NCI-H226 (cell line): ENCODE results near the gene DNAJC13.

Source experiments
- DNase-seq: peaks from one replicate; pipeline ENCODE4 v3.0.0-alpha.2; 2015

DNAJC13 gene

DNA sequence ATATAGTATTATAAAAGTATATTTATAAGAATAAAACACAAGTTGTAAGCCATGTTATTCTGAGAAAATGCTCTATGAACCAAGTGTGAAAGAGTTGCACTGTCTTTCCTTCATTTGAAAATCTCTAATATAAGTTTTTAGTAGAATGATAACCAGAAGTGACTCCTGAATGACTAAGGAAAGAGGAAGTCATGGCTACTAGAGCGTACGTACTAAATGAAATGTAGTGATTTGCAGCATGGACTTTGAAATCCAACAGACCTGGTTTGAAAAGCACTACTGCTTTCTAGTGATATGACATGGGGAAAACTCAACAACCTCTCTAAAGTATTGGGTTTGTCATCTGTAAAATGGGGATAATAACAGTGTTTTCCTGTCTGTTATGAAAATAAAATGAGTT is 10.3 kb upstream of the DNAJC13 start:
- no peak for DNase-seq

DNA sequence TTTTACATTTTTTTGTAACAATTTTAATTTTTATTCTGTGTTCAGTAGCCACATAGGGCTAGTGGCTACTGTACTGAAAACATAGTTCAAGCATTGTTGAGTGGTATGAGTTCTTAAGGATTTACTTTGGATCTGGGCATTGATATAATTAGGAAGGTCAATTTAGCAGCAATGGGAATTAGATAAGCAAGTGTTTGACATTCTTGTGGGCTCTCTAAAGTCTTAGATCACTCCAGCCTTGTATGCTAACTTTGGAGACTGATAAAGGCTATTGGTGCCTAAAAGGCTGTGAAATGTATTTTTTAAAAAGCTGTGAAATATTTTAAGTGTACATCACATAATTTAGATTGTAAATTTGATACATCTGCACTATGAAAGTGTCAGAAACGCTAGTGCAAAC is 2.5 kb upstream of the DNAJC13 start:
- no peak for DNase-seq

DNA sequence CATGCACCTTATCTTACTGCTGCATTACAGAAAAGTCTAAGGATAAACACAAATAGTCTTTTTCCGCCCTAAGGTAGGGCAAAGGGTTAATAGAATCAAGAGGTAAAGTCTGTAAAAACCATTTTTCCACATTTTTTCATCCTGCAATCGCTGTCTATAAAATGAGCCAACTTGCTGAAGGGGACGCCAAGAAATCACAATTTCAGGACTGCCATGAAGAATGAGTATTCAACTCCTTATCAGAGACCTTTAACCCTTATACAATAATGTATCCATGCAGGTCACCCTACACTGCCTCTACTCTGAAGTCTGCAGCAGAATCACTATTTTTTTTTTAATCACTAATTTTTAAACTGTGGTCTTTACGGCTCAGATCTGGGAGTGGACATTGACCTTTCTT is 1.1 kb upstream of the DNAJC13 start:
- no peak for DNase-seq

DNA sequence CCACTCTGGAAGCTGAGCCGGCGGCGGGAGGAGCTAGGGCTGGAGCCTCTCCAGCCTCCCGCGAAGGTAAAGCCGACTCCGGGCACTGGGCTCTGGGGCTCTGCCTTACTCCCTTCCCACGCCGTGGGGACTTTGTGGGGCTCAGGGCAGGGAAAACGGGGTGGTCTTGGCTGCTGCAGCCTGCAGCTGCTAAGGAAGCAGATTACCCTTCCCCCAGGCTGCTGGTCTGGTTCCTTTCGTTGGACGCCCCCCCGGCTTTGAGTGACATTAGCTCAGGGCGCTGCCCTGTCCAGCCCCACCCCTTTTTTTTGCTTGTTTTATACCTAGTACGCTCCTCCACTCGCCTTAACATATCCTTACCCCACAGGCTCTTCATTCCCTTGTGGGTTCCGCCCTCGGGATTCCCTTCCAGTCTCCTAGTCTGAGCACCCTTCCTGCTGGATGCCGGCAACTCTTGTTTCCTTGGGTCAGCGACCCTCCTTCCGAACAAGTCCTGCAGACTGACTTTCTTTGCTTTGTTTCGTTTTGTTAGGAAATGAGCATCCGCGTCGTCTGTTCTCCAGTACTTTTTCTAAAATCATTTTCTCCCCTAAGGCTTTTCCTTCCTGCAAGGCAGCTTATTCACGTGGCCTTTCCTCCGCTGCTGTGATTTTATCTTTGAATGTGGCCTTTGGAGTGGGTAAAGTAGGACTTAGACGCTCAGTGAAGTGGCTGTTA is 551 bp downstream of the DNAJC13 start:
- DNase-seq = peak; percentile 63

DNA sequence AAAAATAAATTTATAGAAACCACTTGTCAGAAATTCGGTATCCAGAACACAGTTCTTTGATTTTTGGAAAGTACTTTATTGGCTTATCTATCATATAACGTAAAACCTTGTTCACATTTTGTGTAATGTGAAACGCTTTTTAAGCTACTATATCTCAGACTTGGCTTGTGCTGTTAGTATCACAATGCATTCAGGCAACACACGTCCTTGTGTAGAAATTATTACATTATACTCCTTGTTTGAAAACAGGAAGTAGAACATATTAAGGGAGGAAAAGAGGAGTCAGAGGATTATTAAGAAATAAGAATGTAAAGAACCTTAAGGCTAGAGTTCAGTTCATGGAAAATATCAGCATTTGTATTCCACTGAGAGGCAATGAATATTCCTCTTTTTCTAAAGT is 1.6 kb downstream of the DNAJC13 start:
- DNase-seq = no peak

DNA sequence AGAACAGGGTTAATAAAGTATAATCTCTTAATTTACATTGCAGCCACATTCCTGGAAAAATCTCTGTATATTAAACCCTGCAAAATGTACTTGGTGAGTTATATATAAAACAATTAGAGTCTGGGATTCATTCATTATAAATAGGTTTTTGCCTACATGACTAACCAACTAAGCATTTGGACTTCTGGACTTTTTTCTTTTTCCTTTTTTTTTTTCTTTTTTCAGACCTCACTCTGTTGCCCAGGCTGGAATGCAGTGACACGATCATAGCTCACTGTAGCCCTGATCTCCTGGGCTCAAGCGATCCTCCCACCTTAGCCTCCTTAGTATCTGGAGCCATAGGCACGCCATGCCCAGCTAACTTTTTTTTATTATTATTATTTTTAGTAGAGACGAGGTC is 4.5 kb downstream of the DNAJC13 start:
- DNase-seq = peak; percentile 2

DNA sequence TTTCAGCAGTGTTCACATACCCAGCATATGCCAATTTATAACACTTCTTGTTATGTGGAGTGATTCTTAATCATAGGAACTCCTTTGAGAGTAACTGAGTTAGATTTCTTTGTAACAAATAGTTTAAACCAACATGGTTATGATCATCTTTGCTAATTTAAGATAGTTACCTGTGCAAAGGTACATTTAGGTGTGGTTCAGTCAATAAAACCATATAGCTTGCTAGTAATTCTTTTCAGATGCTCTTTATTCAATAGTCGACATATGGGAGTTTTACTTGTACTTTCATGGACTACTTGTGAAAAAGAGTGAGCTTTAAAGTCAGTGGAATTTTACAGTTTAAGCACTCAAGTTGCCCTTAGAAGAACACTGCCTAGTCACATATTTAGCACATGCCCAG is 5.2 kb downstream of the DNAJC13 start:
- DNase-seq = no peak

DNA sequence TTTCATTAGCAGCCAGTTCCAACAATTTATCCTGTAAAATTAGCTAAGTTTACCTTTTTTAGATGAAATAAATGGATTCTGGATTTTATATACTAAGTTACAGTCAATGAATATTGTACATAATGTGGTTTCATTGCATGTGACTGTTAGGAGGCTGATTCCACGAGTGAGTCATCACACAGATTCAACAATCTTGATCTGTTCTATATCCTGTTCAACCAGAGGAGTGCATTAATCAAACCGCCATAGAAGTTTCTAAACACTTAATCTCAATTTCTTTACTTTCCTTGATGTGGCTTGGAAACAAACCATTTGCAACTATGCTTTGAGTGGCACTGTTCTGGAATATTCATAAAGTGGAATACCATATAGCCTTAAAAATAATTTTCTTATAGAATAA is 15.3 kb downstream of the DNAJC13 start:
- DNase-seq = peak; percentile 67

DNA sequence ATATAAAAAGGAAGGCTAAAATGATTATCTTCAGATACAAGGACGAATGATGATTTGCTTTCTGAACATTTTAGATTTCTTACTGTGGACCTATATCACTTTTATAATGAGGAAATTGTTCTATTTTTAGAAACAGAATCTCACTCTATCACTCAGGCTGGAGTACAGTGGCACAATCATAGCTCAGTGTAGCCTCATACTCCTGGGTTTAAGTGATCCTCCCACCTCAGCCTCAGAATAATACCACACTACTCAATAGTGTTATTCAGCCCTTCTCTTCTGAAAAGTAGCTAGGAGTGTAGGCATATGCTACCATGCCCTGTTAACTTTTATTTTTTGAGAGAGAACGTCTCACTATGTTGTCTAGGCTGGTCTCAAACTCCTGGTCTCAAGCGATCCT is 15.8 kb downstream of the DNAJC13 start:
- no peak for DNase-seq

DNA sequence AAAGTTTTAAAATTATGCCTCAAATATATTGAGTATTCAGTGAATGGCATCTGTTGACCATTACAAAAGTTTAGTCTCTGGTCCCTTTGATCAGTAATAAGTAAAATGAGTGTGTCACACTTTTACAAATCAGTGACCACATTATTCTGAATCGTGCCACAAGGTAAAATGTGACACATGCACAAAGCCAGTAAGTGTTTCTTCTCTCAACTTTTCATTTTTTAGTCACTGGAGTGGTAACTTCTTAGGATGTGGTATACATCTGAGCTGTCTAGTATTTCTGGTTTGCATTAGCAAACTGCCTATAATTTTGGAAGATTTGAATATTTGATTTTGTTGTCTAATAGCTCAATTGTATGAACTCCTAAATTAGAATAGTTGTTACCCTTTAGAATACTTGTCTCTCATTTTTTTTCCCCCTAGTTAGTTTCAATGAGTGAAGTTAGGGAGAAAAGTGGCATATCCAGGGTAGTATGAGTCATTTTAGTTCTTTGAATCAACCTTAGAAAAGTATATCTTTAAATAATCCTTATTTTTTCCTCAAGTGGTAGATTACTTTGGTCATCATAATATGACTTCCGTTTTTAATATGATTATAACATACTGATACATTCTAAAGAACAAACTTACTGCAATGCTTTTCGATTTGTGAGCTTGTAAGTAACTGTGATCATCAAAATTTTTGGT is 18.1 kb downstream of the DNAJC13 start:
- DNase-seq = no peak

DNA sequence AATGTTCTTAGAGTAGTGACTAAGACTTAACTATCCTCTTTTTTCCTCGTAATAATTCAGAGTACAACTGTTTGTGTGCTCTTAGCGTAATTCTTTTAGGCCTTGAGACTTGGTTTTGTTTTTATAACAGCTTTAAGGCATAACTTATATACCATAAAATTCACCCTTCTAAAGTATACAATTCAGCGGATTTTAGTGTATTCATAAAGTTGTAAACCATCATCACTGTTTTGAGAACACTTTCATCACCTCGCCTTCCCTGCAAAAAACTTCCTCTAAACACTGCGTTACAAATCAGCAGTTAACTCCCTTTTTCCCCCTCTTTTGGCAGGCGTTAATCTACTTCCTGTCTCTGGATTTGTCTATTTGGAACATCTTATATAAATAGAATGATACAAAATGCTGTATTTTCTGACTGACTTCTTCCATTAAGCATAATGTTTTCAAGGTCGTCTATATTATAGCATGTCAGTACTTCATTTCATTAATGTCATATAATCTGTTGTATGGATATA is 18.7 kb downstream of the DNAJC13 start:
- no peak for DNase-seq

DNA sequence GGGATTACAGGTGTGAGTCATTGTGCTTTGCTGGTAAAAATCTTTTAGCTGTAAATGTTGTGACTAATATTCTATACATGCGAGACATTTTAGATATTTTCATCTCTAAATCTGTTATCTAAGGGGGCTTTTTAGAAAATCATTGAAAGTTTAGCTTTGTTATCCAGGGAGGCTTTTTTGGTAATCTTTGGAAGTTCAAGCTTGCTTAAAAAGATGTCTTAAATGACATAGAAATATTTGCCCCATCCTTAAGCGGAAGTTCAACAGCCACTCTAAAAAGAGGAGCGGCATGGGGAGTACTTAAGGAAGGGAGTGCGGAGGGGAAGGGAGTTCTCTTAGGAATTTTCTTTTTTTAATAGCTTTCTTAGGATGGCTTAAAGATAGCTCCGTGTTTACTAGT is 26.1 kb downstream of the DNAJC13 start:
- DNase-seq = peak; percentile 15

DNA sequence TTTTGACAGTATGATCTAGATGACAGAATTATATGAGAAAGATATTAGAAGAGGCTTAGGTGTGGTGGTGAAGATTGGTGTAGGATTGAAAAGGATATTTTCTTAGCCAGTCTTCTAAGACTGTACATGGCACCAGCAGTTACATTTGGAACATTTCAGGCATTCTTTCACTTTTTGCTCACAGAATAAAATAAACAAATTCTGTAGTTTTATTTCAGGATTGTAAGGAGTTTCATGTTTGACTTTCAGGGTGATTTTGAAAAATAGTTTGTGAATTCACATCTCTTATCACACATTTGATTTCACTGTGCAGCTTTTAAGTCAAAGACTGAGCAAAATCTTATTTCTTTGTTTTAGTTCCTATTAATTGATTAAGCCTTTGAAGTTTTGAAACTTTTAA is 27.1 kb downstream of the DNAJC13 start:
- DNase-seq = no peak

DNA sequence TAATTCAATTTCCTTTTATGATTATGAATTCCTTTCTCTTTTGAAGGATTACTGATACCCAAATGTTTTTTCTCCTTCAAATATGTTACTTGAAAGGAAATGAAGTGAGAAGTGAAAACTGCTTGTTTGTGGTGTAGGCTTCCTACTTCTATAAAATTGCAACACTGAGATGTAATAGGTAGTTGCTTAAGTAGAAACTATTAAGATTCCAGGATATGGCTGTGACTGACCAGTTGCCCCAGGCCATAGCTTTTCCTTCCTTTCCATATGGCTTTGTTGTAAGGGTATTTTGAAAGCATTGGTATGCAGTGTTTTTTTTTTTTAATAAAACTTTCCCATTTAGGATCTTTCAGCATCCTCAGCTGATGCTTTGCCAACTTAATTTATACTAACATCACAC is 28.5 kb downstream of the DNAJC13 start:
- DNase-seq = peak; percentile 50

DNA sequence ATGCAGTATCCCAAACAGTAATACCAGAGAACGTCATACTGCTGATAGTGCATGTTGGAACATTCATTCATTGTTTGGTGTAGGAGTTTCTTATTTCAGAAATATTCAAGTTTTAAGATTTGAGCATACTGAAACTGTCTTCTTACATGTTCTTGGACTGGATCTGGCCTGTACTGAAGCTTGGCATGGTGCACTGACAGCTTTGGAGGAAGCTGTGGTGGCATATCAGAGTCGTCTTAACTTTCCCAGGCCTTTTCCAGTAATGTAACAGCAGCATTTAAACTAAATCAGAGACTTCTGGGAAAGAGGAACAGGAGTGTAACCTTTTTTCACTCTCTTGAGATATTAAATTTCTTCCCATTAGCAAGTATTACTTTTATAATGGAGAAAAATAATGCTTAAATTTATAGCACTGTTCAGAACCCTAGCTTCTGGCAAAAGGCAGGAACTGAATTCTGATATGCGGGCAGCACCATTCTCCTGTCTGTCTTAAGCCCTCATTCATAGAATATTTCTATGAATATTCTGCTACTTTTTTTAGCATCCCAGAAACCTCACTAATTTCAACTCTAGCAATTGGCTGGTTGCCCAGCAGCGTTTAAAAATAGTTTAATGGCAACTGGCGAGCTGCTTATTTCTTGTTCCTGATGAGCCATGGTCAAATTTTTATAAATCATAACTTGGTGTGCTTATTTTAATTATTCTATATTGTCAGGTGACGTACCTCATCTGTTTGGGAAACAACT is 31.1 kb downstream of the DNAJC13 start:
- DNase-seq = no peak

DNA sequence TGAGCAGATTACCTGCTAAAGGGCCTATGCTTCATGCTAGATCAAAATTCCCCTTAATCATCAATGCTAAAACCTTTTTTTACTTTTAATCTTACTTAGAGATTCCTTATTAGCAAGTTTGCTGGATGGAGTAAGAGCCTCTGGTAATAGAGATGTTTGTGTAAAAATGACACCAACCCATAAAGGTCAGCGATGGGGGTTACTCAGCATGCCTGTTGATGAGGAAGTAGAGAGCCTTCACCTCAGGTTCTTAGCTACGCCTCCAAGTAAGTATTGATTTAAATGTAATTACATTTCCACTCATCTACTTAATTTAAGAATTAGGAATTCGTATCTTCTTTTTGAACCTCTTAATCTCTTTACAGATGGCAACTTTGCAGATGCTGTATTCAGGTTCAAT is 38.8 kb downstream of the DNAJC13 start:
- no peak for DNase-seq

DNA sequence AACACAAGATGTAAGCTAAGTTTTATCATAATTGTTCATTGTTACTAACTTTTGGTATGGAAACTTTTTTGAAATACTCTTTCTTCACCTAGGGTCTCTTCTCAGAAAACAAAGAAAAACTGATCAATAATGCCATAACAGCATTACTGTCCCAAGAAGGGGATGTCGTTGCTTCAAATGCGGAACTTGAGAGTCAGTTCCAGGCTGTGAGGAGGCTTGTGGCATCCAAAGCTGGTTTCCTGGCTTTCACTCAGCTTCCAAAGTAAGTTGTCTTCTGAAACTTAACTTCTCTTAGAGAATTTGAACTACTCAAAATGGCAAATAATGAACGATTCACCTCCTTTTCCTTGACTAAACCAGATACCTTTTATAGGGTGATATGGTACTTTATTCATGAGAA is 39.3 kb downstream of the DNAJC13 start:
- DNase-seq = no peak

DNA sequence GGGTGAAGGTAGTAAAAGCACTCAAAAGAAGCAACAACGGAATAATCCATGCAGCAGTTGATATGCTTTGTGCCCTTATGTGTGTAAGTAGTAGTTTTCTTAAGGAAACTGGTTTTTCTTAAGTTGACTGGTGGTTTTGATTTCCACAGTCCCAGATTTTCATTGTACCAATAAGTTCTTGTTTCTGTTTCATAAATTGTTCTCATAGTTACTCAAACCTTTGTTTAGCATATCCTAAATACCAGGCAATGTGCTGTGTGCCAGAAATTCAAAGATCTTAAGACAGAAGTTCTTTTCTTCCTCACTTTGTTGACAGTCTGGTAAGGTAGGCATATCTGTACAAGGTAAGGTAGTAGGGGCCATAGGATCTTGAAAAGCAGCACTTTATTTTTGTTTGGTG is 40.0 kb downstream of the DNAJC13 start:
- no peak for DNase-seq

DNA sequence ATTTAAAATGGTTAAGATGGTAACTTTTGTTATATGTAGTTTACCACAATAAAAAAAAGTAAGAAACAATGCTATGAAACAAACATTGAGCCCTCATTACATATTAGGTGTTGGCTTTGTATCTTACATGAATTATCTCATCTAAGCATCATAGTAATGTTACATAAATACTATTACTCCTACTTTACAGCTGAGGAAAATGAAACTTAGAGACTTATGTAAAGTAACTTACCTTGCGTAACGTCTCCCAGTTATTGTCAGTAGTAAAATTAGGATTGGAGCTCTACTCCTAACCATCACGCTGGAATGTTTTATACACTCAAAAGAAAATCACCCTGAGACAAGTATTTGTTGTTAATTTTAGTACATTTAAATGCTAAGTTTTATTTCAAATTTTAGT is 42.2 kb downstream of the DNAJC13 start:
- DNase-seq = no peak

DNA sequence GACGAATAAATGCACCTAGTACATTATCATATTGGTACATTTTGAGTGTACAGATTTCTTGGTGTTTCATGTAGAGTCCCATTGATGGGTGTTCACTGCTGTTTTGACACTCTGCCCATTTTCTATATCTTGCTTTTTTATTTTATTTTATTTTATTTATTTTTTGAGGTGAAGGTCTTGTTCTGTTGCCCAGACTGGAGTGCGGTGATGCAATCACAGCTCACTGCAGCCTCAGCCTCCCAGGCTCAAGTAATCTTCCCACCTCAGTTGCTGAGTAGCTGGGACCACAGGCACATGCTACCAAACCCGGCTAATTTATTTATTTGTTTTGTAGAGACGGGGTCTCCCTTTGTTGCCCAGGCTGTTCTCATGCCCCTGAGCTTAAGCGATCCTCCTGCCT is 44.2 kb downstream of the DNAJC13 start:
- no peak for DNase-seq

DNA sequence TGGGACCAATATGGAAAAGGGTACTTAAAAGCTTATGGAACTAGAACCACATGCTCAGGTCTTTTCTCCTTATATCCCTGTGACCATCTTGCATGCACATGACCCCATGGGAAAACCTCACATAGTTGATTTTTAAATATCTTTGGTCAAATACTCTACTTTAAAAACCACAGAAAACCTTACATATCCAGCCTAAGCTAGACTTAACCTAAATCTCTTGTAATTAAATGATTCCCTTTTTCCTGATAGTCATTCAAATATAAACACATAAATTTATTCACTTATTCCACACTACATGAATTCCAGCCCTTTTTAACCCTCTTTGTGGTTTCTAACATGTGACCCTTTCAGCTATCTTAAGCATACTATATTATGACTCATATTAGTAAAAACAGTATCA is 46.8 kb downstream of the DNAJC13 start:
- DNase-seq = no peak

DNA sequence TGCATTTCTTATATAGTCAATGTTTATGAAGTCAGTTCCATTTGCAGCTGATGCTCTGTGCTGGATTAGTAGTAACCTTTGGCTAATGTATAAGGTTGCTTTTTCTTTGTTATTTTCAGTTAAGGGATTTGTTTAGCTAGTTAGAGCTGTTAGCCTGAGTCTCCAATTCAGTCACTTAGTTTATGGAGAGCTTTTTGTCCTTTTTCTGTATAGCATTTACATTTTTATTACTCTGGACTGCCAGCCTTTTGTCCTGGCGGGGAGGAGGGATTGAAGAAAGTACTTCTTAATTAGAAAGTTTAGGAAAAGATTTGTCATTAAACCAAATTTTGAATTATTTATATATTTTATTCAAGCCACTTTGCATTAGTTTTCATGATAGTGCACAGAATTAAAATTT is 52.0 kb downstream of the DNAJC13 start:
- DNase-seq = no peak

DNA sequence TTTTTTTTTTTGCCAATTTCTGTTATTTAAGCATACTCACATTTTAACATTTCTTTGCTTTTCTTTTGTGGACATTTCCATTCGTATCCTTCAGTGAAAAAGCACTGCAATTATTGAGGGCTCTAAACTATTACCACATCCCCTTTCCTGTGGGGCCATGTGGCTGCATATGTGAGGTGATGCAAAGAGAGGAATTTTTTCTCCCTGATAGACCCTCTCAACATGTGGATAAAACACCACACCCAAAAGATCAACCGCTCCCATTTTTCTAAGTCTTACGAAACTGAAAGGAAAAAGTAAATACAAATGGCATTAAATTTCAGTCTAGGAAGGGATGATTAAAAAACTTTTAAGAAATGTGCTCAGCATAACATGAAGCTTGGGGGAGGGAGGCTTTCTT is 68.8 kb downstream of the DNAJC13 start:
- DNase-seq = no peak

DNA sequence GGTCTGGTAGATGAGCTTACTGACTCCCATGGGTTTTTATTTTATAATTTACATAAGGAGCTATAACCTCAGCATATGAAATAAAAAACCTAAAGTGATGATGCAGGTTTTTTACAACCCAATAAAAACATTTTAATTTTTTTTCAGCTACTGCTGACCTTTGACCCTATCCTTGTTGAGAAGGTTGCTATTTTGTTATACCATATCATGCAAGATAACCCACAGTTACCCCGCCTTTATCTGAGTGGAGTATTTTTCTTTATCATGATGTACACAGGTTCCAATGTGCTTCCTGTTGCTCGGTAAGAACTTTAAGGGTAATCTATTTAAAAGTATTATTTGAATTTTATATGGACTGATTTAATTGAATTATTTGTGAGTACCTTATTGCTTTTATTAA is 70.8 kb downstream of the DNAJC13 start:
- DNase-seq = no peak
